Right lobe of liver (tissue), 4 donors: ENCODE data around the gene LMNTD2.

ENCODE experiments used
- CTCF ChIP-seq, 4 donors: fragments of 200-600 bp in 3 of 4; fragments of 450-650 bp in 1 of 4; IDR thresholded peaks; one replicate each; pipeline versions ENCODE4 v1.5.1 to v1.8.0; 2016 to 2022; ENCODE audit warnings: antibody characterized with exemption in 4 of 4, mild to moderate bottlenecking in 2 of 4
- POLR2A ChIP-seq: fragments of 450-650 bp; IDR thresholded peaks from one replicate; pipeline ENCODE4 v1.6.1; 2017; ENCODE audit warnings: antibody characterized with exemption, mild to moderate bottlenecking
- donor health status: DM: no; HTN: no; CAD: no.
- donor health status: DM: no; HTN: no; CAD: no.
- donor health status: DM: no; HTN: yes; CAD: no.

DNA sequence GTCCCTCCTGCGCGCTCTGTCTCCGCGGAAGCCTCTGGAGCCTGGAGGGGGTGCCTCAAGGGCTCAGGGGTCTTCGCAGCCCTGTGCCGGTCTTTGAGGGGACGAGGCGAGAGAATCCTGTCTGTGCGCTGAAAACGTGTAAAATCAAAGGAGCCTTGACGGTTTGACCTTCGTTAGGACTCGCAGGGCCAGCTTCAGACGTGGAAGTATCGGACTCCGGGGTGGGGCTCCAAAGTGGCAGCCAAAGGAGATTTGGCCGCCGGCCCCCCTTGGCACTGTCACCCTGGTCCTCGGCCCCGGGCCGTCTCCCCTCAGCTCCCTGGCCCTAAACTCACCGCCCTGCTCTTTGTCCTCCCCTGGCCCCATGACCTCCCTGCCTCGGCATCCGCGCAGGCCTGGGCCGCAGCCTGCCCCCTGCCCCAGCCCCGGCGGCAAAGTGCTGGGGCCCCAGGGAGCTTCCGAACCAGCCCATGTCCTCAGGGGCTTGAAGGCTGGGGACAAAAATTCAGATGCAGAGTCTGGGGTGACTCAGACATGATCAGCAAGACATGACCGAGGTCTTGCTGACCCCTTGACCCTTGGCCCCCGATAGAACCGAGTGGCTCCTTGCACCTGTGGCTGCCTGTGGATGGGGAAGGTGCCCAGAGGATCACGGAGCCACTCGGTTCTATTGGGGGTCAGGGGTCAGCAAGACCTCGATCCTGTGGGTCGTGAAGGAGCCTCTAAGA lies 8.8 kb upstream of the LMNTD2 start:
- TF ChIP-seq POLR2A (no peak), CTCF (IDR thresholded peaks at IDR 0.05) (no peak)
